H9 (cell line): Measurements from ENCODE around the gene ERO1B. TPM values are rescaled to one million over a fixed set of nuclear protein-coding genes. Genes with fewer than 3 reads are reported as not detected.

Experiments
- DNase-seq: peaks from one replicate; pipeline ENCODE4 v3.0.0-alpha.2; 2017
- H2AFZ ChIP-seq: one replicate; pipeline ENCODE4 v1.6.1; 2013; ENCODE audit warnings: mild to moderate bottlenecking, low read length, control low read depth, moderate library complexity
- H2AK5ac ChIP-seq: 2 replicates; pipeline ENCODE4 v1.6.1; 2013; ENCODE audit warnings: low read length, control low read depth, mixed read lengths; ENCODE audit not compliant: insufficient read length
- H2BK120ac ChIP-seq: one replicate; pipeline ENCODE4 v1.6.1; 2013; ENCODE audit warnings: low read depth, mild to moderate bottlenecking, low read length, control low read depth, inconsistent platforms; ENCODE audit not compliant: poor library complexity, severe bottlenecking
- H2BK12ac ChIP-seq: 2 replicates; pipeline ENCODE4 v1.6.1; 2013; ENCODE audit warnings: low read length, control low read depth, mixed read lengths, low read depth; ENCODE audit not compliant: insufficient read length
- H2BK15ac ChIP-seq: 2 replicates; pipeline ENCODE4 v1.6.1; 2013; ENCODE audit warnings: low read depth, low read length, control low read depth
- H2BK20ac ChIP-seq: one replicate; pipeline ENCODE4 v1.6.1; 2013; ENCODE audit warnings: low read depth, mild to moderate bottlenecking, low read length, control low read depth, inconsistent platforms; ENCODE audit not compliant: poor library complexity, severe bottlenecking
- H2BK5ac ChIP-seq: 2 replicates; pipeline ENCODE4 v1.6.1; 2013; ENCODE audit warnings: low read length, control low read depth, mixed read lengths; ENCODE audit not compliant: insufficient read length
- H3K14ac ChIP-seq: 2 replicates; pipeline ENCODE4 v1.6.1; 2013; ENCODE audit warnings: low read length, control low read depth; ENCODE audit not compliant: insufficient read depth
- H3K18ac ChIP-seq: 2 replicates; pipeline ENCODE4 v1.6.1; 2013; ENCODE audit warnings: low read depth, mild to moderate bottlenecking, mixed read lengths, low read length, control low read depth; ENCODE audit not compliant: insufficient read length
- H3K23ac ChIP-seq: 2 replicates; pipeline ENCODE4 v1.6.1; 2013; ENCODE audit warnings: low read length, control low read depth, mixed read lengths, low read depth; ENCODE audit not compliant: insufficient read length
- H3K23me2 ChIP-seq: 2 replicates; pipeline ENCODE4 v1.6.1; 2013; ENCODE audit warnings: low read depth, mild to moderate bottlenecking, mixed read lengths, low read length, control low read depth; ENCODE audit not compliant: insufficient read length, poor library complexity, severe bottlenecking
- H3K27ac ChIP-seq: 2 replicates; pipeline ENCODE4 v1.5.1; 2013; ENCODE audit warnings: low read length, control low read depth, mixed read lengths, low read depth; ENCODE audit not compliant: insufficient read length
- H3K27me3 ChIP-seq: 2 replicates; pipeline ENCODE4 v1.6.1; 2013; ENCODE audit warnings: low read length, control low read depth, inconsistent platforms; ENCODE audit not compliant: insufficient read depth
- H3K4ac ChIP-seq: 2 replicates; pipeline ENCODE4 v1.6.1; 2013; ENCODE audit warnings: low read depth, mild to moderate bottlenecking, control low read depth, inconsistent platforms, low read length, moderate library complexity
- H3K4me1 ChIP-seq: 2 replicates; pipeline ENCODE4 v1.6.1; 2013; ENCODE audit warnings: low read length, control low read depth, inconsistent platforms; ENCODE audit not compliant: insufficient read depth
- H3K4me2 ChIP-seq: 2 replicates; pipeline ENCODE4 v1.6.1; 2013; ENCODE audit warnings: low read length, control low read depth, mixed read lengths; ENCODE audit not compliant: insufficient read length, insufficient read depth
- H3K56ac ChIP-seq: 2 replicates; pipeline ENCODE4 v1.6.1; 2013; ENCODE audit warnings: low read depth, mild to moderate bottlenecking, mixed read lengths, low read length, control low read depth; ENCODE audit not compliant: insufficient read length
- H3K79me1 ChIP-seq: 2 replicates; pipeline ENCODE4 v1.6.1; 2013; ENCODE audit warnings: low read depth, mild to moderate bottlenecking, moderate library complexity, low read length, control low read depth, inconsistent platforms; ENCODE audit not compliant: insufficient read depth, poor library complexity, severe bottlenecking
- H3K79me2 ChIP-seq: 2 replicates; pipeline ENCODE4 v1.6.1; 2013; ENCODE audit warnings: low read length, control low read depth, inconsistent platforms; ENCODE audit not compliant: insufficient read depth
- H3K9ac ChIP-seq: 2 replicates; pipeline ENCODE4 v1.6.1; 2013; ENCODE audit warnings: low read length, control low read depth, mixed read lengths; ENCODE audit not compliant: insufficient read length; ENCODE audit errors: extremely low read depth
- H3K9me3 ChIP-seq: one replicate; pipeline ENCODE4 v1.6.1; 2013; ENCODE audit warnings: low read depth, low read length, inconsistent platforms; ENCODE audit not compliant: control insufficient read depth
- H3T11ph ChIP-seq: one replicate; pipeline ENCODE4 v1.6.1; 2013; ENCODE audit warnings: mild to moderate bottlenecking, low read length, control low read depth, inconsistent platforms
- H4K20me1 ChIP-seq: one replicate; pipeline ENCODE4 v1.6.1; 2013; ENCODE audit not compliant: control insufficient read depth, insufficient read length, insufficient read depth
- H4K5ac ChIP-seq: 2 replicates; pipeline ENCODE4 v1.6.1; 2013; ENCODE audit warnings: low read depth, mild to moderate bottlenecking, mixed read lengths, low read length, control low read depth; ENCODE audit not compliant: insufficient read length
- H4K8ac ChIP-seq: replicated peaks from 2 replicates; pipeline ENCODE4 v1.6.1; 2013; ENCODE audit warnings: low read length, control low read depth, mixed read lengths, low read depth; ENCODE audit not compliant: insufficient read length
- H4K91ac ChIP-seq: 2 replicates; pipeline ENCODE4 v1.6.1; 2013; ENCODE audit warnings: low read depth, mild to moderate bottlenecking, moderate library complexity, mixed read lengths, low read length, control low read depth; ENCODE audit not compliant: insufficient read length
- H3K27ac Mint-ChIP-seq, 3 experiments: 2 replicates in 2 of 3; 3 replicates in 1 of 3; pipeline ENCODE4 v1.8.0; 2020 to 2021; ENCODE audit warnings: mixed read lengths in 3 of 3, mild to moderate bottlenecking in 1 of 3, moderate library complexity in 1 of 3
- H3K27me3 Mint-ChIP-seq: 2 replicates; pipeline ENCODE4 v1.8.0; 2021; ENCODE audit warnings: low read depth, mild to moderate bottlenecking, moderate library complexity, mixed read lengths
- H3K36me3 Mint-ChIP-seq, 3 experiments: 2 replicates in 2 of 3; 3 replicates in 1 of 3; pipeline ENCODE4 v1.8.0; 2020 to 2021; ENCODE audit warnings: low read depth in 3 of 3, mixed read lengths in 3 of 3; ENCODE audit not compliant: insufficient read depth in 1 of 3
- H3K4me1 Mint-ChIP-seq, 2 experiments: 2 replicates each; pipeline ENCODE4 v1.8.0; 2020; ENCODE audit warnings: mixed read lengths in 2 of 2
- H3K4me3 Mint-ChIP-seq, 2 experiments: 2 replicates in 1 of 2; 3 replicates in 1 of 2; pipeline ENCODE4 v1.8.0; 2020 to 2021; ENCODE audit warnings: mild to moderate bottlenecking in 2 of 2, mixed read lengths in 2 of 2, moderate library complexity in 1 of 2
- H3K9me3 Mint-ChIP-seq, 2 experiments: 2 replicates in 1 of 2; 3 replicates in 1 of 2; pipeline ENCODE4 v1.8.0; 2020; ENCODE audit warnings: mild to moderate bottlenecking in 2 of 2, mixed read lengths in 2 of 2, moderate library complexity in 1 of 2
- CTCF ChIP-seq: fragments of 200-600 bp; sonication (generic); conservative IDR thresholded peaks from 3 replicates; pipeline ENCODE4 v1.8.0; 2021; ENCODE audit warnings: antibody characterized with exemption, mild to moderate bottlenecking
- WGBS: extraction: QIAGEN DNeasy Blood & Tissue Kit; methylation state at CpG from one replicate; pipeline ENCODE4 v1.1.7; 2013; ENCODE audit warnings: missing lambda C conversion rate, low lambda C conversion rate, mixed read lengths; ENCODE audit not compliant: insufficient read length; ENCODE audit errors: extremely low coverage; 5-methylcytosine and 5-hydroxymethylcytosine counted together
- total RNA-seq: library from RNA; stranded (reverse); gene quantifications from 2 replicates; pipeline ENCODE4 v1.2.1, GENCODE V29; 2021

ERO1B gene
- total RNA-seq, 1 experiment from 2014 or later, result 1.5 TPM

GRCh38 chr1:236282719-236283118, 961 bp upstream of the ERO1B start:
- Histone ChIP-seq H2BK12ac (no peak overlapping the region), H4K8ac (no peak overlapping the region), H2AK5ac (no peak overlapping the region), H4K5ac (no peak overlapping the region), H3K4me1 (no peaks in the 10 kb centered on the region), H2BK120ac (no peak overlapping the region), H3K79me2 (no peaks in the 10 kb centered on the region), H4K91ac (no peak overlapping the region), H2BK20ac (no peak overlapping the region), H3T11ph (no peak overlapping the region), H3K23ac (no peak overlapping the region), H3K27me3 (no peaks in the 10 kb centered on the region; the same call in 1 of the 2 replicates), H3K4me2 (peak overlapping the region; percentile 92), H3K9ac (no peak overlapping the region), H2BK15ac (no peak overlapping the region), H2AFZ (no peak overlapping the region), H3K14ac (no peak overlapping the region), H3K27ac (no peak overlapping the region), H3K4ac (no peak overlapping the region), H3K23me2 (peaks cover 14% of the 10 kb centered on the region), H4K20me1 (no peaks in the 10 kb centered on the region), H3K9me3 (no peaks in the 10 kb centered on the region), H3K79me1 (no peaks in the 10 kb centered on the region), H3K56ac (no peak overlapping the region), H3K18ac (no peak overlapping the region), H2BK5ac (no peak overlapping the region)
- Mint-ChIP-seq H3K27me3 (peaks cover 44% of the 10 kb centered on the region), H3K36me3 (peaks cover 0 to 5% (median 0%) of the 10 kb centered on the region in 3 experiments; a peak in 2 of 7 replicates), H3K9me3 (peaks cover 0 to 7% of the 10 kb centered on the region in 2 experiments; a peak in 1 of 5 replicates), H3K4me1 (peaks cover 25 to 28% of the 10 kb centered on the region in 2 experiments), H3K27ac (no peak overlapping the region), H3K4me3 (peak overlapping the region; percentile 80 to 81)
- no peak for DNase-seq
- no peak for TF ChIP-seq CTCF
- WGBS, result no CpG with 5 or more reads among the region's 2 CpGs
